Liver (tissue), 3 donors: Measurements from ENCODE around the gene GNG11.

Source experiments
- ATF3 ChIP-seq: IDR thresholded peaks from 2 replicates; pipeline ENCODE4 v1.6.1; 2016; ENCODE audit warnings: antibody characterized with exemption
- CTCF ChIP-seq: fragments of 150-350 bp; IDR thresholded peaks from 2 replicates; pipeline ENCODE4 v1.5.1; 2017; ENCODE audit warnings: improper control_type of control experiment, low read depth, low read length; ENCODE audit not compliant: missing input control
- EGR1 ChIP-seq, 2 donors: IDR thresholded peaks; 2 replicates each; pipeline ENCODE4 v1.6.1; 2016 to 2018; ENCODE audit warnings: antibody characterized with exemption in 2 of 2, low read depth in 2 of 2
- GABPA ChIP-seq, 2 donors: IDR thresholded peaks in 1 of 2; conservative IDR thresholded peaks in 1 of 2; 2 replicates each; pipeline ENCODE4 v1.6.1; 2016; ENCODE audit warnings: antibody characterized with exemption in 2 of 2, mild to moderate bottlenecking in 1 of 2, moderate library complexity in 1 of 2
- JUND ChIP-seq, 2 donors: IDR thresholded peaks; 2 replicates each; pipeline ENCODE4 v1.6.1; 2016; ENCODE audit warnings: antibody characterized with exemption in 2 of 2
- MAX ChIP-seq: IDR thresholded peaks from 2 replicates; pipeline ENCODE4 v1.6.1; 2016; ENCODE audit warnings: antibody characterized with exemption
- NR2F2 ChIP-seq: IDR thresholded peaks from 2 replicates; pipeline ENCODE4 v1.6.1; 2016; ENCODE audit warnings: antibody characterized with exemption
- RAD21 ChIP-seq, 2 donors: IDR thresholded peaks; 2 replicates each; pipeline ENCODE4 v1.6.1; 2016; ENCODE audit warnings: antibody characterized with exemption in 2 of 2, mild to moderate bottlenecking in 2 of 2
- RXRA ChIP-seq, 2 donors: IDR thresholded peaks; 2 replicates each; pipeline ENCODE4 v1.6.1; 2017 to 2018; ENCODE audit warnings: antibody characterized with exemption in 2 of 2, mild to moderate bottlenecking in 1 of 2
- SP1 ChIP-seq: IDR thresholded peaks from 2 replicates; pipeline ENCODE4 v1.6.1; 2018; ENCODE audit warnings: antibody characterized with exemption, mild to moderate bottlenecking
- TAF1 ChIP-seq: conservative IDR thresholded peaks from 2 replicates; pipeline ENCODE4 v1.6.1; 2016; ENCODE audit warnings: antibody characterized with exemption, mild to moderate bottlenecking
- YY1 ChIP-seq: IDR thresholded peaks from 2 replicates; pipeline ENCODE4 v1.6.1; 2016; ENCODE audit warnings: antibody characterized with exemption, mild to moderate bottlenecking
- TF ChIP-seq, protein P1 (sequence below): IDR thresholded peaks from 2 replicates; pipeline ENCODE4 v1.6.1; 2016; ENCODE audit warnings: antibody characterized with exemption, mild to moderate bottlenecking
- donor health status: healthy.
- donor health status: healthy.

DNA sequence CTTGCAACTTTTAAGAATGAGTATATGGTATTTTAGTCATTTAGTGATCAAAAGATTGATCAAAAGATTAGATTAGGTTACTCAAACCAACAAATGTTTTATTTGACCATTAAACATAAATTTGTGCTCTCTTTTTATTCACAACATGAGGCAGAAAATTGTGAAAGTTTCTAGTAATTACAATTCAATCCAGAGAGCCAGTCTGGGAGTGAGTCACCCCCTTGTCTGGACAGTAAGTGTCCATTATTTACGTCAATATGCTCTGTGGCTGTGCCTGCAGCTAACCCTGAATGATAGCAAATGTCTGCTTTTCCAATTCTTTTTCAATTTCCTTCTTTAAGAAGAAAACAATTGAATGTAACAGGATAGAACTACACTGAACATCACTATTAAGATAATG, 27.9 kb downstream of the GNG11 start:
- no peak for TF ChIP-seq CTCF
- no peak for TF ChIP-seq JUND (IDR thresholded peaks at IDR 0.05)
- TF ChIP-seq YY1: no peak
- no peak for TF ChIP-seq NR2F2
- TF ChIP-seq, protein P1, sequence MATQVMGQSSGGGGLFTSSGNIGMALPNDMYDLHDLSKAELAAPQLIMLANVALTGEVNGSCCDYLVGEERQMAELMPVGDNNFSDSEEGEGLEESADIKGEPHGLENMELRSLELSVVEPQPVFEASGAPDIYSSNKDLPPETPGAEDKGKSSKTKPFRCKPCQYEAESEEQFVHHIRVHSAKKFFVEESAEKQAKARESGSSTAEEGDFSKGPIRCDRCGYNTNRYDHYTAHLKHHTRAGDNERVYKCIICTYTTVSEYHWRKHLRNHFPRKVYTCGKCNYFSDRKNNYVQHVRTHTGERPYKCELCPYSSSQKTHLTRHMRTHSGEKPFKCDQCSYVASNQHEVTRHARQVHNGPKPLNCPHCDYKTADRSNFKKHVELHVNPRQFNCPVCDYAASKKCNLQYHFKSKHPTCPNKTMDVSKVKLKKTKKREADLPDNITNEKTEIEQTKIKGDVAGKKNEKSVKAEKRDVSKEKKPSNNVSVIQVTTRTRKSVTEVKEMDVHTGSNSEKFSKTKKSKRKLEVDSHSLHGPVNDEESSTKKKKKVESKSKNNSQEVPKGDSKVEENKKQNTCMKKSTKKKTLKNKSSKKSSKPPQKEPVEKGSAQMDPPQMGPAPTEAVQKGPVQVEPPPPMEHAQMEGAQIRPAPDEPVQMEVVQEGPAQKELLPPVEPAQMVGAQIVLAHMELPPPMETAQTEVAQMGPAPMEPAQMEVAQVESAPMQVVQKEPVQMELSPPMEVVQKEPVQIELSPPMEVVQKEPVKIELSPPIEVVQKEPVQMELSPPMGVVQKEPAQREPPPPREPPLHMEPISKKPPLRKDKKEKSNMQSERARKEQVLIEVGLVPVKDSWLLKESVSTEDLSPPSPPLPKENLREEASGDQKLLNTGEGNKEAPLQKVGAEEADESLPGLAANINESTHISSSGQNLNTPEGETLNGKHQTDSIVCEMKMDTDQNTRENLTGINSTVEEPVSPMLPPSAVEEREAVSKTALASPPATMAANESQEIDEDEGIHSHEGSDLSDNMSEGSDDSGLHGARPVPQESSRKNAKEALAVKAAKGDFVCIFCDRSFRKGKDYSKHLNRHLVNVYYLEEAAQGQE: no peak
- no peak for TF ChIP-seq SP1
- TF ChIP-seq MAX: no peak
- no peak for TF ChIP-seq RAD21 (IDR thresholded peaks at IDR 0.05)
- TF ChIP-seq TAF1: no peak
- no peak for TF ChIP-seq EGR1 (IDR thresholded peaks at IDR 0.05; ENCODE audit: low read depth in 2 of 2)
- TF ChIP-seq RXRA (IDR thresholded peaks at IDR 0.05): no peak
- TF ChIP-seq GABPA (IDR thresholded peaks at IDR 0.05 in 1 of 2, conservative IDR thresholded peaks at IDR 0.05 in 1 of 2): no peak
- TF ChIP-seq ATF3: no peak
